Skeletal muscle satellite cell (primary cell): Measurements from ENCODE around the gene ETS1. TPM values are rescaled to one million over a fixed set of nuclear protein-coding genes. Genes with fewer than 3 reads are reported as not detected.
A peak's percentile ranks its signal among the peaks of the same experiment; 100 is the strongest.

Experiments
- H3K27me3 ChIP-seq: 2 replicates; pipeline ENCODE4 v1.7.0; 2013; ENCODE audit warnings: low read length; ENCODE audit not compliant: control insufficient read depth, insufficient read depth
- H3K36me3 ChIP-seq: 2 replicates; pipeline ENCODE4 v1.7.0; 2013; ENCODE audit warnings: mild to moderate bottlenecking, control low read depth, low read length; ENCODE audit not compliant: insufficient read depth
- H3K4me1 ChIP-seq: 2 replicates; pipeline ENCODE4 v1.7.0; 2013; ENCODE audit warnings: low read length; ENCODE audit not compliant: control insufficient read depth, insufficient read depth
- H3K4me2 ChIP-seq: 2 replicates; pipeline ENCODE4 v1.7.0; 2013; ENCODE audit warnings: mild to moderate bottlenecking, low read length
- H3K4me3 ChIP-seq: 2 replicates; pipeline ENCODE4 v1.7.0; 2013; ENCODE audit warnings: low read length
- H3K9ac ChIP-seq: 2 replicates; pipeline ENCODE4 v1.7.0; 2013; ENCODE audit warnings: mild to moderate bottlenecking, low read depth, low read length, moderate library complexity
- H3K9me3 ChIP-seq: replicated peaks from 2 replicates; pipeline ENCODE4 v1.7.0; 2013; ENCODE audit warnings: mild to moderate bottlenecking, control low read depth, low read length
- total RNA-seq: library from RNA; depleted of rRNA; stranded (reverse); fragments of >200 nt; gene quantifications from 2 replicates; pipeline ENCODE4 v1.2.3, GENCODE V29; 2012; rRNA removed

ETS1 gene
- 50.2 and 56.5 TPM in 2 replicates for total RNA-seq

- H3K9me3 ChIP-seq, result no peaks in the 10 kb centered on the region
- peak within 1 kb of the TSS; percentile 43 for H3K4me2 ChIP-seq
- no peaks in the 10 kb centered on the region for H3K36me3 ChIP-seq
- no peak within 1 kb of the TSS for H3K4me3 ChIP-seq
- H3K27me3 ChIP-seq, result peaks cover 66% of the 10 kb centered on the region
- H3K4me1 ChIP-seq, result peaks cover 8% of the 10 kb centered on the region
- no peak within 1 kb of the TSS for H3K9ac ChIP-seq
Observed at GRCh38 chr11:128587415-128587814, at the start of gene ETS1. TSS of gene ETS1 (minus strand) at chr11:128587558. CDS start at chr11:128573130, 14,428 bp downstream.

- Histone ChIP-seq H3K27me3 (peaks cover 17% of the 10 kb centered on the region), H3K4me3 (no peak overlapping the region), H3K9ac (no peak overlapping the region)
Observed at GRCh38 chr11:128634395-128634794, 47.0 kb upstream of the ETS1 start.

GRCh38 chr11:128633384-128633965 is 46.1 kb upstream of the ETS1 start:
- Histone ChIP-seq H3K4me1 (peaks cover 7% of the 10 kb centered on the region), H3K27me3 (peaks cover 17% of the 10 kb centered on the region), H3K4me2 (no peak overlapping the region), H3K9ac (no peak overlapping the region), H3K4me3 (no peak overlapping the region), H3K9me3 (no peaks in the 10 kb centered on the region), H3K36me3 (no peaks in the 10 kb centered on the region)

More at GRCh38 chr11:128634395-128634794, 47.0 kb upstream of the ETS1 start:
- Histone ChIP-seq H3K4me1 (peaks cover 7% of the 10 kb centered on the region), H3K4me2 (no peak overlapping the region), H3K36me3 (no peaks in the 10 kb centered on the region), H3K9me3 (no peaks in the 10 kb centered on the region)

GRCh38 chr11:128632141-128632791 is 44.9 kb upstream of the ETS1 start:
- no peak overlapping the region for H3K4me2 ChIP-seq
- peaks cover 7% of the 10 kb centered on the region for H3K4me1 ChIP-seq
- no peak overlapping the region for H3K9ac ChIP-seq
- H3K9me3 ChIP-seq, result no peaks in the 10 kb centered on the region
- H3K27me3 ChIP-seq, result peaks cover 10% of the 10 kb centered on the region
- H3K36me3 ChIP-seq, result no peaks in the 10 kb centered on the region
- no peak overlapping the region for H3K4me3 ChIP-seq

- H3K9ac ChIP-seq, result peak overlapping the region; percentile 57
- H3K36me3 ChIP-seq, result no peaks in the 10 kb centered on the region
- no peak overlapping the region for H3K4me3 ChIP-seq
- H3K4me1 ChIP-seq, result peaks cover 7% of the 10 kb centered on the region
- no peaks in the 10 kb centered on the region for H3K9me3 ChIP-seq
- H3K27me3 ChIP-seq, result no peaks in the 10 kb centered on the region
- peak overlapping the region; percentile 60 for H3K4me2 ChIP-seq
Observed at GRCh38 chr11:128630367-128631230, 43.2 kb upstream of the ETS1 start.

GRCh38 chr11:128629516-128630106 is 42.3 kb upstream of the ETS1 start:
- H3K4me1 ChIP-seq, result peaks cover 7% of the 10 kb centered on the region

GRCh38 chr11:128628686-128629085 is 41.3 kb upstream of the ETS1 start:
- H3K4me3 ChIP-seq, result no peak overlapping the region

More at GRCh38 chr11:128629516-128630106, 42.3 kb upstream of the ETS1 start:
- Histone ChIP-seq H3K27me3 (no peaks in the 10 kb centered on the region), H3K9me3 (no peaks in the 10 kb centered on the region), H3K4me2 (no peak overlapping the region), H3K9ac (no peak overlapping the region), H3K36me3 (no peaks in the 10 kb centered on the region), H3K4me3 (no peak overlapping the region)

GRCh38 chr11:128628325-128628673 is 40.9 kb upstream of the ETS1 start:
- Histone ChIP-seq H3K4me3 (no peak overlapping the region), H3K9me3 (no peaks in the 10 kb centered on the region), H3K4me1 (peaks cover 7% of the 10 kb centered on the region)

More at GRCh38 chr11:128628686-128629085, 41.3 kb upstream of the ETS1 start:
- Histone ChIP-seq H3K4me1 (peaks cover 7% of the 10 kb centered on the region), H3K9ac (no peak overlapping the region), H3K9me3 (no peaks in the 10 kb centered on the region), H3K36me3 (no peaks in the 10 kb centered on the region), H3K27me3 (no peaks in the 10 kb centered on the region), H3K4me2 (no peak overlapping the region)

GRCh38 chr11:128627666-128628324 is 40.4 kb upstream of the ETS1 start:
- Histone ChIP-seq H3K4me1 (peaks cover 7% of the 10 kb centered on the region), H3K4me3 (no peak overlapping the region), H3K9me3 (no peaks in the 10 kb centered on the region), H3K4me2 (no peak overlapping the region), H3K27me3 (no peaks in the 10 kb centered on the region), H3K36me3 (no peaks in the 10 kb centered on the region), H3K9ac (no peak overlapping the region)

More at GRCh38 chr11:128628325-128628673, 40.9 kb upstream of the ETS1 start:
- Histone ChIP-seq H3K36me3 (no peaks in the 10 kb centered on the region), H3K9ac (no peak overlapping the region), H3K27me3 (no peaks in the 10 kb centered on the region), H3K4me2 (no peak overlapping the region)

GRCh38 chr11:128626913-128627665 is 39.7 kb upstream of the ETS1 start:
- Histone ChIP-seq H3K4me3 (no peak overlapping the region), H3K36me3 (no peaks in the 10 kb centered on the region)

More at GRCh38 chr11:128626913-128627665, 39.7 kb upstream of the ETS1 start:
- Histone ChIP-seq H3K27me3 (no peaks in the 10 kb centered on the region), H3K4me2 (no peak overlapping the region), H3K9me3 (no peaks in the 10 kb centered on the region), H3K9ac (no peak overlapping the region), H3K4me1 (peaks cover 8% of the 10 kb centered on the region)
